Hepatocyte (in vitro differentiated cells): ENCODE measurements around the gene CCDC158. TPM values are rescaled to one million over a fixed set of nuclear protein-coding genes. Genes with fewer than 3 reads are reported as not detected.
A peak's percentile ranks its signal among the peaks of the same experiment; 100 is the strongest.
"Not testable (repeated sequence)": the region's sequence is repeated elsewhere in the genome, so short reads cannot be mapped to it uniquely, and the experiment has no call there.

Experiments used
- DNase-seq: peaks from one replicate; pipeline ENCODE4 v3.0.0-alpha.2; 2016; ENCODE audit warnings: low spot score
- H2AFZ ChIP-seq: fragments of 200-600 bp; sonication (generic); 2 replicates; pipeline ENCODE4 v1.6.0; 2016; ENCODE audit warnings: antibody characterized with exemption, mild to moderate bottlenecking
- H3K27ac ChIP-seq: fragments of 200-600 bp; sonication (generic); 2 replicates; pipeline ENCODE4 v1.5.1; 2016; ENCODE audit warnings: mild to moderate bottlenecking
- H3K27me3 ChIP-seq: fragments of 200-600 bp; sonication (generic); 2 replicates; pipeline ENCODE4 v1.6.1; 2016
- H3K36me3 ChIP-seq: fragments of 200-600 bp; sonication (generic); replicated peaks from 2 replicates; pipeline ENCODE4 v1.5.1; 2016; ENCODE audit warnings: low read depth; ENCODE audit not compliant: insufficient read depth
- H3K4me1 ChIP-seq: fragments of 200-600 bp; sonication (generic); 2 replicates; pipeline ENCODE4 v1.5.1; 2016; ENCODE audit warnings: mild to moderate bottlenecking, moderate library complexity; ENCODE audit not compliant: insufficient read depth
- H3K4me2 ChIP-seq: fragments of 200-600 bp; sonication (generic); 2 replicates; pipeline ENCODE4 v1.6.0; 2016
- H3K4me3 ChIP-seq: fragments of 200-600 bp; sonication (generic); 2 replicates; pipeline ENCODE4 v1.5.1; 2016; ENCODE audit warnings: mild to moderate bottlenecking
- H3K79me2 ChIP-seq: fragments of 200-600 bp; sonication (generic); 2 replicates; pipeline ENCODE4 v1.6.0; 2017; ENCODE audit warnings: mild to moderate bottlenecking
- H3K9me2 ChIP-seq: fragments of 200-600 bp; sonication (generic); replicated peaks from 2 replicates; pipeline ENCODE4 v1.6.0; 2017; ENCODE audit warnings: mild to moderate bottlenecking; ENCODE audit not compliant: insufficient read depth
- H3K9me3 ChIP-seq: fragments of 200-600 bp; sonication (generic); 2 replicates; pipeline ENCODE4 v1.5.1; 2016; ENCODE audit warnings: low read depth, mild to moderate bottlenecking
- H4K20me1 ChIP-seq: fragments of 200-600 bp; sonication (generic); 2 replicates; pipeline ENCODE4 v1.6.0; 2016; ENCODE audit warnings: mild to moderate bottlenecking; ENCODE audit not compliant: insufficient read depth, poor library complexity, severe bottlenecking
- EZH2 ChIP-seq: fragments of 200-600 bp; sonication (generic); IDR thresholded peaks from 2 replicates; pipeline ENCODE4 v1.6.1; 2016; ENCODE audit warnings: antibody characterized with exemption, mild to moderate bottlenecking, borderline replicate concordance
- EZH2phosphoT487 ChIP-seq: fragments of 200-600 bp; sonication (generic); IDR thresholded peaks from one replicate; pipeline ENCODE4 v1.6.1; 2018; ENCODE audit warnings: antibody characterized with exemption, mild to moderate bottlenecking, low read depth, moderate library complexity; ENCODE audit not compliant: unreplicated experiment, severe bottlenecking
- WGBS: methylation state at CpG from one replicate; pipeline ENCODE4 v1.1.6; 2016; ENCODE audit warnings: low lambda C conversion rate; ENCODE audit errors: missing lambda C conversion rate; 5-methylcytosine and 5-hydroxymethylcytosine counted together
- polyA plus RNA-seq: library from polyadenylated mRNA; unstranded; fragments of >200 nt; fragmentation: Nextera tagmentation; extraction: Ambion mirVana; gene quantifications from 2 replicates; pipeline ENCODE4 v1.2.1, GENCODE V29; 2016
- total RNA-seq: library from RNA; depleted of rRNA; stranded (reverse); fragments of >200 nt; gene quantifications from 2 replicates; pipeline ENCODE4 v1.2.3, GENCODE V29; 2014
- TF ChIP-seq, protein P1 (sequence below): fragments of 200-600 bp; sonication (generic); IDR thresholded peaks from 2 replicates; pipeline ENCODE4 v1.5.1; 2016; ENCODE audit warnings: antibody characterized with exemption, mild to moderate bottlenecking; ENCODE audit not compliant: poor library complexity

Gene CCDC158
- total and polyA plus RNA-seq, 2 experiments from 2014 or later = 0.04 TPM; not detected in 1

DNA sequence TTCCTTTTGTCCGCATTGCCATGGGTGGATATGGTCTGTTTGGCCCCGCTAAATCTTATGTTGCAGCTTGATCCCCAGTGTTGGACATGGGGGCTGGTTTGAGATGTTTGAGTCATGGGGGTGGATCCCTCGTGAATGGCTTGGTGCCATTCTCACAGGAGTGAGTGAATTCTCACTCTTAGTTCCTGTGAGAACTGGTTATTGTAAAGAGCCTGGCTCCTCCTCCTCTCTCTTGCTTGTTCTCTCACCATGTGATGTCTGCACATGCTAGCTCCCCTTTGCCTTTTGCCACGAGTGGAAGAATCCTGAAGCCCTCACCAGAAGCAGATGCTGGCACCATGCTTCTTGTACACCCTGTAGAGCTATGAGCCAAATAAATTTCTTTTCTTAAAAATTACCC lies 137.0 kb downstream of the CCDC158 start:
- Histone ChIP-seq H3K4me3 (no peak overlapping the region), H3K9me3 (no peaks in the 10 kb centered on the region), H4K20me1 (no peaks in the 10 kb centered on the region), H3K9me2 (no peaks in the 10 kb centered on the region), H2AFZ (no peak overlapping the region), H3K36me3 (no peaks in the 10 kb centered on the region), H3K4me1 (peaks cover 7% of the 10 kb centered on the region), H3K79me2 (no peaks in the 10 kb centered on the region), H3K4me2 (no peak overlapping the region), H3K27ac (no peak overlapping the region), H3K27me3 (no peaks in the 10 kb centered on the region)
- 92% methylated on average over 4 of the region's 4 CpGs for WGBS
- DNase-seq = no peak
- TF ChIP-seq, protein P1, sequence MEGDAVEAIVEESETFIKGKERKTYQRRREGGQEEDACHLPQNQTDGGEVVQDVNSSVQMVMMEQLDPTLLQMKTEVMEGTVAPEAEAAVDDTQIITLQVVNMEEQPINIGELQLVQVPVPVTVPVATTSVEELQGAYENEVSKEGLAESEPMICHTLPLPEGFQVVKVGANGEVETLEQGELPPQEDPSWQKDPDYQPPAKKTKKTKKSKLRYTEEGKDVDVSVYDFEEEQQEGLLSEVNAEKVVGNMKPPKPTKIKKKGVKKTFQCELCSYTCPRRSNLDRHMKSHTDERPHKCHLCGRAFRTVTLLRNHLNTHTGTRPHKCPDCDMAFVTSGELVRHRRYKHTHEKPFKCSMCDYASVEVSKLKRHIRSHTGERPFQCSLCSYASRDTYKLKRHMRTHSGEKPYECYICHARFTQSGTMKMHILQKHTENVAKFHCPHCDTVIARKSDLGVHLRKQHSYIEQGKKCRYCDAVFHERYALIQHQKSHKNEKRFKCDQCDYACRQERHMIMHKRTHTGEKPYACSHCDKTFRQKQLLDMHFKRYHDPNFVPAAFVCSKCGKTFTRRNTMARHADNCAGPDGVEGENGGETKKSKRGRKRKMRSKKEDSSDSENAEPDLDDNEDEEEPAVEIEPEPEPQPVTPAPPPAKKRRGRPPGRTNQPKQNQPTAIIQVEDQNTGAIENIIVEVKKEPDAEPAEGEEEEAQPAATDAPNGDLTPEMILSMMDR = no peak

DNA sequence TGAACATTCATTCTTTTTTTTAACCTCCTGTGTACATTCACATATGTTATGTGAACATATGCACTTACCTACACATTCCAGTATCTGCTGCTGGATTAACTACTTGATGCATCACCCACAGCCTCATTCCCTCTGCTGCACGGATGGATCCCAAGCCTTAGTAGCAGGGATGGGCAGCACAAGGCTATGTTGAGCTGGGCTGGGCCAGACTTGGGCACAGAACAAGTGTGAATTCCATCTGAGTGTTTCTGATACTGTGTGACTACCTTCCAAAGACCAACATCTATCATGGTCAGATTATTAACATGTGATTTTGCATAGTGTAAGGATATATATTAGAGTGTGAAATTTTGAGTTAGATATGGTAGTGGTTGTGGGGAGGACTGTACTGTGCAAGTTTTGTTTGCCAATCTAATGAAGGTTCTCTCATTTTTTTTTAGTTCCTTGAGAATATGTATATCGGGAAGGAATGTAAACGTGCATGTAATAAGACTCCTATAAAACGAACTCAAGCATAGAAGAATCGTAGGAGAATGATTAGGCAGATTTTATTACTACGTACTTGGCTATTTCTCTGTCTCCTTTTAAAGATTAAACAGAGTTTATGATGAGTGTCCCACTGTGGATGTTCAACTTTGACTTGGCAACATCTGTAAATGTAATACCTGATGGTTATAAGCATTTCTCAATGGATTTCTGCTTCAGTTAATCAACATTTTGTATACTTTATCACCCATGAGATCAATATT lies 137.8 kb downstream of the CCDC158 start:
- no peak overlapping the region for H3K27ac ChIP-seq
- H3K27me3 ChIP-seq = no peaks in the 10 kb centered on the region
- no peak for DNase-seq
- no peaks in the 10 kb centered on the region for H3K36me3 ChIP-seq
- H4K20me1 ChIP-seq = no peaks in the 10 kb centered on the region
- H3K9me3 ChIP-seq = no peaks in the 10 kb centered on the region
- WGBS = 67% methylated on average over 6 of the region's 6 CpGs
- TF ChIP-seq EZH2phosphoT487 (no peak), EZH2 (no peak)
- TF ChIP-seq, protein P1 = no peak
- no peaks in the 10 kb centered on the region for H3K9me2 ChIP-seq
- peaks cover 7% of the 10 kb centered on the region for H3K4me1 ChIP-seq
- H3K4me2 ChIP-seq = no peak overlapping the region
- H2AFZ ChIP-seq = no peak overlapping the region
- H3K4me3 ChIP-seq = no peak overlapping the region
- no peaks in the 10 kb centered on the region for H3K79me2 ChIP-seq

DNA sequence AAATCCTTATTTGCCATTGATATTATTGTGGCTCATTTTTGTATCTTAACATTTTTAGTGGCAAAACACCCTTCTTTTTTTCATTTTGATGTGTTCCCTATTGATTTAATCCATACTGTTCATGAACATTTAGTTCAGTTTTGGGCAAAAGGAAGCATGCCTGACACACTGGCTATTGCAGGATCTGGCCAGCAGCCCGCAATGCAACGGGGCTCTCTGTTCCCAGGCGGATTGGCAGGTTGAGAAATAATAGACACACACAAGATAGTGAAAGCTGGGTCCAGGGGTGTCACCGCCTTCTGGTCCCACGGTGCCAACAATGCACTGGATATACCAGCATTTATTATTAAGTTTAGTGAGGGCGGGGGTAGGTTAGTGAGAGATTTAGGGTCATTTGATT lies 139.3 kb downstream of the CCDC158 start:
- not testable (repeated sequence) for H3K9me2 ChIP-seq, H3K4me3 ChIP-seq, H3K36me3 ChIP-seq, H2AFZ ChIP-seq, H3K27me3 ChIP-seq, H3K4me1 ChIP-seq, H3K79me2 ChIP-seq, H3K4me2 ChIP-seq, DNase-seq, H3K9me3 ChIP-seq, H3K27ac ChIP-seq, H4K20me1 ChIP-seq
- 91% methylated on average over 6 of the region's 6 CpGs for WGBS

DNA sequence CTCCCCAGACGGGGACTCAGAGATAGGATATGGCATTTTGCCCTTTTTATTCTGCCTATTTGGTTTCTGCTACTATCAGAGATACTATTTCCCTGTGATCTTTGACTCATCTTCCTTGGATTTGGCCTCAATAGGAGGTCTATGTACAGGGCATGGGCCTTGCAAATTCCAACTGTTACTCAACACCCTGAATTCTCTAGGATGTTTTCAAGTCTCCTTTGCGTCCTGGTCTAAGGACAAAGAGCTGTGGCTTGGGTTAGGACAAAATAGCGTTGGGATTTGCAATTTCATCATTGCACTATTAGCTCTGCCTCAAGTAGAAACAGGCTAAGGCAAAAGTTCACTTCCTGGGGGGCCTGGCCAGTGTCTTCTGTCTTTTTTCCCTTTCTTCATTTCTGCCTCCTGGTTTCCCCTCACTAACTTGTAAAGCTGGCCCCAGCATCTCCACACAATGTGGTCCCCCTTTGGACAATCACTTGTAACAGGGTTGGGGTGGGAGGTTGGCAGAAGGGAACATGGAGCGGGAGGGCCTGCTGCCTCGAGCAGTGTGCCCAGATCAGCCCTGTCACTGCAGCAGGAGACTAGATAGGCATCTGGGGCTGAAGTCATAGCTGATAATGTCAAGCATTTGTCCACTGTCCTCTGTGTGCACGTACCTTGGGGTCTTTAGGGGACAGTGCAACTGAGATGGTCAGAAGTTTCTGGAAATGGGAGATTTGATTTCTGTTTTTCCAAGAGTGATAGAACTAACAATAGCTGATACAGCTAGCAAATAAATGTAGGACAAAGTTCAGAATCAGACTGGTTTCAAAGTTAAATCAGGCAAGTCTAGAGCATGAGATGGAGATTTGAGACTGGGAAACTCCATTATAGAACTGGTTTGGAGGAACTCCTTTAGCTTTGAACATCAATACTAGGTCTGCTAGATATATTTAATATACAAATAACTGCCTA lies 140.2 kb downstream of the CCDC158 start:
- Histone ChIP-seq H3K27ac (peak overlapping the region; percentile 65), H3K4me1 (peaks cover 11% of the 10 kb centered on the region), H3K4me2 (no peak overlapping the region), H2AFZ (no peak overlapping the region), H3K79me2 (no peaks in the 10 kb centered on the region), H3K9me2 (no peaks in the 10 kb centered on the region), H3K9me3 (no peaks in the 10 kb centered on the region), H4K20me1 (no peaks in the 10 kb centered on the region), H3K4me3 (no peak overlapping the region), H3K36me3 (no peaks in the 10 kb centered on the region), H3K27me3 (no peaks in the 10 kb centered on the region)
- TF ChIP-seq, protein P1 = no peak
- TF ChIP-seq EZH2 (no peak), EZH2phosphoT487 (no peak)
- 77% methylated on average over 6 of the region's 6 CpGs for WGBS
- DNase-seq = no peak
